NT2/D1 (cell line): Measurements from ENCODE around the gene CAMTA1.

Source experiments
- YY1 ChIP-seq: IDR thresholded peaks from 2 replicates; pipeline ENCODE4 v1.6.1; 2011; ENCODE audit not compliant: insufficient read length, insufficient read depth
- ZNF274 ChIP-seq: IDR thresholded peaks from 2 replicates; pipeline ENCODE4 v1.6.1; 2011; ENCODE audit warnings: mild to moderate bottlenecking, low read depth, low read length

DNA sequence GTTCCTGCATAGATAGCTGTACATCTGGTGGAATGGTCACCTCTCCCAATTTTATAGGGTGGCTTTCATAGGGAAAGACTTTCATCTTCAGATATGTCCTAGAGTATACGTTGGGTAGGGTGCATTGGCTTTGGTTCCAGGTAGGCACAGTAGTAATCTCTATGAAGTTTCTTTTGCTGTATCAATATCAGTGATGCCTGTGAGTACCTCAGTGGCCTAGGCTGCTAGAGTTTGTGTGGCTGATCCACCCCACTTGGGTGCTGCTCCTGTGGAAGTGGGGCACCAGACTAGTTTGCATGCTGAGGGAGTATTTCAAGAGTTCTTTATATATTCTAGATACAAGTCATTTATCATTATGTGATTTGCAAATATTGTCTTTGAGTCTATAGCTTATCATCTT, 615.3 kb downstream of the CAMTA1 start:
- TF ChIP-seq ZNF274 = no peak
- no peak for TF ChIP-seq YY1
